DOHH2 (cell line): ENCODE measurements around the gene MIB2.

Experiments
- H3F3A ChIP-seq: fragments of 200-600 bp; sonication (generic), shearing (Covaris generic); 2 replicates; pipeline ENCODE4 v1.6.0; 2016; ENCODE audit warnings: antibody characterized with exemption, mild to moderate bottlenecking; ENCODE audit not compliant: control insufficient read depth, insufficient read depth
- H3K27ac ChIP-seq: fragments of 200-600 bp; sonication (generic); 2 replicates; pipeline ENCODE4 v1.5.1; 2014; ENCODE audit warnings: low read depth, mild to moderate bottlenecking, low read length, moderate library complexity
- H3K27me3 ChIP-seq: fragments of 200-600 bp; sonication (generic); 2 replicates; pipeline ENCODE4 v1.6.1; 2014; ENCODE audit warnings: mild to moderate bottlenecking, low read length, mixed read lengths; ENCODE audit not compliant: control insufficient read depth
- H3K36me3 ChIP-seq: fragments of 200-600 bp; sonication (generic); 2 replicates; pipeline ENCODE4 v1.6.1; 2014; ENCODE audit warnings: mild to moderate bottlenecking, low read length, moderate library complexity, mixed read lengths; ENCODE audit not compliant: control insufficient read depth
- H3K4me1 ChIP-seq: fragments of 200-600 bp; sonication (generic); 2 replicates; pipeline ENCODE4 v1.6.1; 2014; ENCODE audit warnings: mild to moderate bottlenecking, low read length, mixed read lengths; ENCODE audit not compliant: control insufficient read depth
- H3K4me2 ChIP-seq: fragments of 200-600 bp; sonication (generic); 2 replicates; pipeline ENCODE4 v1.6.0; 2014; ENCODE audit warnings: mild to moderate bottlenecking, low read length, moderate library complexity
- H3K4me3 ChIP-seq: fragments of 200-600 bp; sonication (generic); 2 replicates; pipeline ENCODE4 v1.5.1; 2014; ENCODE audit warnings: mild to moderate bottlenecking, low read length, mixed read lengths
- H3K79me2 ChIP-seq: fragments of 200-600 bp; sonication (generic); 2 replicates; pipeline ENCODE4 v1.6.1; 2014; ENCODE audit warnings: mild to moderate bottlenecking, low read length, mixed read lengths; ENCODE audit not compliant: control insufficient read depth
- H3K9me2 ChIP-seq: fragments of 200-600 bp; sonication (generic); replicated peaks from 2 replicates; pipeline ENCODE4 v1.6.1; 2014; ENCODE audit warnings: mild to moderate bottlenecking, low read length, mixed read lengths; ENCODE audit not compliant: control insufficient read depth
- H3K9me3 ChIP-seq: fragments of 200-600 bp; sonication (generic); 2 replicates; pipeline ENCODE4 v1.6.1; 2014; ENCODE audit warnings: antibody characterized with exemption, low read length, mixed read lengths; ENCODE audit not compliant: control insufficient read depth, insufficient read depth
- H4K20me1 ChIP-seq: fragments of 200-600 bp; sonication (generic); 2 replicates; pipeline ENCODE4 v1.6.0; 2014; ENCODE audit warnings: low read depth, mild to moderate bottlenecking, antibody characterized with exemption, low read length, moderate library complexity; ENCODE audit not compliant: control insufficient read depth, insufficient read depth
- EZH2phosphoT487 ChIP-seq: fragments of 200-600 bp; sonication (generic); IDR thresholded peaks from 2 replicates; pipeline ENCODE4 v1.6.1; 2017; ENCODE audit warnings: borderline replicate concordance, mild to moderate bottlenecking, antibody characterized with exemption, low read length, moderate library complexity, mixed read lengths
- TF ChIP-seq, protein P1 (sequence below): fragments of 200-600 bp; sonication (generic); IDR thresholded peaks from one replicate; pipeline ENCODE4 v1.5.1; 2014; ENCODE audit warnings: antibody characterized with exemption, mild to moderate bottlenecking, low read depth, low read length; ENCODE audit not compliant: poor library complexity, severe bottlenecking

MIB2 gene

DNA sequence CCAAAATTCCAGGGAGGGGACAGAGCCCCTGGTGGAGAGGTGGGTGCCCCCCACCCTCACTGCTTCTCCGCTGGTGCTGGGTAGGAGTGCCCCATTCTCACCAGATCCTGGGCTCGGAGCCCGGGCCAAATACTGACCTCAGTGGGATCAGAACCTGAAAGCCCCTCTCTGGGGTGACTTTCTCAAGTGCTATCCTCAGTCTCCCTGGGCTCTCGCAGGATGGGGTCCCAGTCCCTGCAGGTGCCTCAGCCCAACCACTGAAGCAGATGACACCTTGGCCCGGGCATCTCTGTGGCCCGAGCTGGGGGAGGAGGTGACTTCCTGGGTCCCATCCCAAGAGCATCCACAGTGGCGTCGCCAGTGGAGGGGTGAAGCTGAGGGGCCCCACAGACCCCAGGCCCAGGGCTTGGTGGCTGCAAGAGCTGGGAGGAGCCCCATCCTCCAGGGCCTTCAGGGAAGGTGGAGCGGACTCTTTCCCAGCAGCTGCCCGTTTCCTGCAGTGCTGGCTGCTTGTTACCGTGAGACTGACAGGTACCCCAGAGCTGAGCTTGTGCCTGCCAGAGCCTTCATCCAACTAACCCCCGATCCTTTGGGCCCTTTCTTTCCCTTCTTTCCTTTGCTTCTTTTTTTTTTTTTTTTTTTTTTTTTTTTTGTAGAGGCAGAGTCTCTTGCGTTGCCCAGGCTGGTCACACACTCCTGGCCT, 11.5 kb upstream of the MIB2 start:
- no peaks in the 10 kb centered on the region for H3K79me2 ChIP-seq
- peaks cover 3% of the 10 kb centered on the region for H3F3A ChIP-seq
- no peaks in the 10 kb centered on the region for H3K36me3 ChIP-seq
- H4K20me1 ChIP-seq = no peaks in the 10 kb centered on the region
- peaks cover 36% of the 10 kb centered on the region for H3K27me3 ChIP-seq
- H3K4me1 ChIP-seq = peaks cover 30% of the 10 kb centered on the region
- H3K27ac ChIP-seq = no peak overlapping the region
- no peak overlapping the region for H3K4me2 ChIP-seq
- TF ChIP-seq EZH2phosphoT487 = no peak
- TF ChIP-seq, protein P1, sequence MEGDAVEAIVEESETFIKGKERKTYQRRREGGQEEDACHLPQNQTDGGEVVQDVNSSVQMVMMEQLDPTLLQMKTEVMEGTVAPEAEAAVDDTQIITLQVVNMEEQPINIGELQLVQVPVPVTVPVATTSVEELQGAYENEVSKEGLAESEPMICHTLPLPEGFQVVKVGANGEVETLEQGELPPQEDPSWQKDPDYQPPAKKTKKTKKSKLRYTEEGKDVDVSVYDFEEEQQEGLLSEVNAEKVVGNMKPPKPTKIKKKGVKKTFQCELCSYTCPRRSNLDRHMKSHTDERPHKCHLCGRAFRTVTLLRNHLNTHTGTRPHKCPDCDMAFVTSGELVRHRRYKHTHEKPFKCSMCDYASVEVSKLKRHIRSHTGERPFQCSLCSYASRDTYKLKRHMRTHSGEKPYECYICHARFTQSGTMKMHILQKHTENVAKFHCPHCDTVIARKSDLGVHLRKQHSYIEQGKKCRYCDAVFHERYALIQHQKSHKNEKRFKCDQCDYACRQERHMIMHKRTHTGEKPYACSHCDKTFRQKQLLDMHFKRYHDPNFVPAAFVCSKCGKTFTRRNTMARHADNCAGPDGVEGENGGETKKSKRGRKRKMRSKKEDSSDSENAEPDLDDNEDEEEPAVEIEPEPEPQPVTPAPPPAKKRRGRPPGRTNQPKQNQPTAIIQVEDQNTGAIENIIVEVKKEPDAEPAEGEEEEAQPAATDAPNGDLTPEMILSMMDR = no peak
- no peaks in the 10 kb centered on the region for H3K9me3 ChIP-seq
- H3K4me3 ChIP-seq = no peak overlapping the region
- no peaks in the 10 kb centered on the region for H3K9me2 ChIP-seq

DNA sequence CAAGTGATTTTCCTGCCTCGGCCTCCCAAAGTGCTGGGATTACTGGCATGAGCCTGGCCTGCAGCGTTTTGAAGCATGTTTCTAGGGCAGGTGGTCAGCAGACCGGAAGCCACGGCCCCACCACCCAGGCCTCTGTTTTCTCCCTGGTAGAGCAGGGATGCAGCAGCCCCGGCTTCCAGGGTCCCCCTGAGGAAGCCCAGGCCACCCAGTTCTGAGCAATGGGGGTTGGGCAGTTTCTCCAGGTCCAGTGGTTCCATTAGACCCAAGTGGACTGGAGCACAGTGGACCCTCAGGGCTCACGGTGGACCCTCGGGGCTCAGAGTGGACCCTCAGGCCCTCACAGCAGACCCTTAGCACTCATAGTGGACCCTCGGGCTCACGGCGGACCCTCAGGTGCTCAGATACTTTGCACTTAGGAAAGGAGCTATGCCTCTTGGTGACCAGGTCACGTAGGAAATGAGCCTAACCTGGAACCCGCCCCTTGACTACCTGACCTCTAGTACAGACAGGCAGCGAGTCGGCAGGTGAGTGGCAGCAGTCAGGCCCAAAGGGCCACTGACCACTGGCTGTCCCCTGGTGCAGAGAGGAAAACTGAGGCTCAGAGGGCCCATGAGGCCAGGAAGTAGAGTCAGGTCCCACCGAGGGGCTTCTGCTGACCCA, 10.8 kb upstream of the MIB2 start:
- H4K20me1 ChIP-seq = no peaks in the 10 kb centered on the region
- TF ChIP-seq EZH2phosphoT487 = no peak
- TF ChIP-seq, protein P1 = no peak
- no peak overlapping the region for H3K27ac ChIP-seq
- H3K36me3 ChIP-seq = no peaks in the 10 kb centered on the region
- peaks cover 3% of the 10 kb centered on the region for H3F3A ChIP-seq
- peaks cover 30% of the 10 kb centered on the region for H3K27me3 ChIP-seq
- no peaks in the 10 kb centered on the region for H3K9me3 ChIP-seq
- H3K79me2 ChIP-seq = no peaks in the 10 kb centered on the region
- peaks cover 30% of the 10 kb centered on the region for H3K4me1 ChIP-seq
- no peaks in the 10 kb centered on the region for H3K9me2 ChIP-seq
- H3K4me3 ChIP-seq = no peak overlapping the region
- no peak overlapping the region for H3K4me2 ChIP-seq

GRCh38 chr1:1605034-1605591, 10.2 kb upstream of the MIB2 start:
- H4K20me1 ChIP-seq = no peaks in the 10 kb centered on the region
- H3K4me2 ChIP-seq = no peak overlapping the region
- H3F3A ChIP-seq = peaks cover 3% of the 10 kb centered on the region
- H3K79me2 ChIP-seq = no peaks in the 10 kb centered on the region
- peaks cover 30% of the 10 kb centered on the region for H3K27me3 ChIP-seq
- no peaks in the 10 kb centered on the region for H3K9me2 ChIP-seq
- peaks cover 33% of the 10 kb centered on the region for H3K4me1 ChIP-seq
- no peak overlapping the region for H3K27ac ChIP-seq
- no peaks in the 10 kb centered on the region for H3K9me3 ChIP-seq
- no peak overlapping the region for H3K4me3 ChIP-seq
- H3K36me3 ChIP-seq = no peaks in the 10 kb centered on the region
- TF ChIP-seq, protein P1 = no peak
- no peak for TF ChIP-seq EZH2phosphoT487
